CD14-positive monocyte (primary cell): ENCODE data around the gene AGFG1. TPM values are rescaled to one million over a fixed set of nuclear protein-coding genes. Genes with fewer than 3 reads are reported as not detected.

Experiments
- DNase-seq, 3 donors: peaks; one replicate each; pipeline ENCODE4 v3.0.0-alpha.2; 2011 to 2022
- H2AFZ ChIP-seq: 2 replicates; pipeline ENCODE4 v1.6.0; 2012; ENCODE audit warnings: mild to moderate bottlenecking, low read depth, low read length, inconsistent platforms; ENCODE audit not compliant: insufficient read depth, poor library complexity, severe bottlenecking
- H3K27ac ChIP-seq, 2 donors: 1 replicate in 1 of 2; 2 replicates in 1 of 2; pipeline ENCODE4 v1.5.1; 2012 to 2013; ENCODE audit warnings: low read length in 2 of 2, control low read depth in 1 of 2, inconsistent platforms in 1 of 2, low read depth in 1 of 2, mild to moderate bottlenecking in 1 of 2
- H3K27me3 ChIP-seq, 2 donors: one replicate each; pipeline versions ENCODE4 v1.6.0 to v1.6.1; 2011 to 2013; ENCODE audit warnings: low read length in 2 of 2; ENCODE audit not compliant: control insufficient read depth in 2 of 2, insufficient read depth in 2 of 2
- H3K36me3 ChIP-seq, 2 donors: replicated peaks in 1 of 2; 1 replicate in 1 of 2; 2 replicates in 1 of 2; pipeline versions ENCODE4 v1.5.1 to v1.6.1; 2012 to 2013; ENCODE audit warnings: low read length in 2 of 2, control low read depth in 1 of 2, inconsistent platforms in 1 of 2, mild to moderate bottlenecking in 1 of 2; ENCODE audit not compliant: insufficient read depth in 2 of 2, control insufficient read depth in 1 of 2
- H3K4me1 ChIP-seq, 2 donors: 1 replicate in 1 of 2; 2 replicates in 1 of 2; pipeline versions ENCODE4 v1.5.1 to v1.6.1; 2012 to 2013; ENCODE audit warnings: low read length in 2 of 2, control low read depth in 1 of 2, inconsistent platforms in 1 of 2, mild to moderate bottlenecking in 1 of 2, moderate library complexity in 1 of 2; ENCODE audit not compliant: insufficient read depth in 2 of 2, control insufficient read depth in 1 of 2
- H3K4me2 ChIP-seq: replicated peaks from 2 replicates; pipeline ENCODE3; 2012; ENCODE audit warnings: low read length, moderate library complexity, mild to moderate bottlenecking; ENCODE audit not compliant: poor library complexity, severe bottlenecking; ENCODE audit errors: extremely low read depth
- H3K4me3 ChIP-seq, 3 experiments: fragments of 200-600 bp in 1 of 3; sonication (generic) in 1 of 3; replicated peaks in 1 of 3; 1 replicate in 2 of 3; 2 replicates in 1 of 3; pipeline ENCODE4 v1.5.1; 2011 to 2013; ENCODE audit warnings: low read length in 3 of 3, mild to moderate bottlenecking in 3 of 3, control low read depth in 2 of 3, low read depth in 2 of 3, inconsistent platforms in 1 of 3, moderate library complexity in 1 of 3
- H3K79me2 ChIP-seq: 2 replicates; pipeline ENCODE4 v1.6.0; 2012; ENCODE audit warnings: mild to moderate bottlenecking, control low read depth, inconsistent platforms, low read length, moderate library complexity; ENCODE audit not compliant: insufficient read depth
- H3K9ac ChIP-seq: 2 replicates; pipeline ENCODE4 v1.6.0; 2017; ENCODE audit warnings: low read length, mild to moderate bottlenecking; ENCODE audit not compliant: insufficient read depth, poor library complexity, severe bottlenecking
- H3K9me3 ChIP-seq, 2 donors: replicated peaks in 1 of 2; 1 replicate in 1 of 2; 2 replicates in 1 of 2; pipeline versions ENCODE4 v1.5.1 to v1.6.1; 2012 to 2013; ENCODE audit warnings: low read length in 2 of 2, control low read depth in 1 of 2; ENCODE audit not compliant: control insufficient read depth in 1 of 2, insufficient read depth in 1 of 2
- H4K20me1 ChIP-seq: 2 replicates; pipeline ENCODE4 v1.6.0; 2012; ENCODE audit warnings: mild to moderate bottlenecking, low read length, control low read depth, moderate library complexity; ENCODE audit not compliant: insufficient read depth
- H3K27ac Mint-ChIP-seq, 7 donors: one replicate each; pipeline ENCODE4 v1.8.0; 2020; ENCODE audit warnings: mild to moderate bottlenecking in 7 of 7, mixed read lengths in 7 of 7, moderate library complexity in 6 of 7, inconsistent platforms in 2 of 7
- H3K27me3 Mint-ChIP-seq, 3 donors: one replicate each; pipeline ENCODE4 v1.8.0; 2021 to 2022; ENCODE audit warnings: low read depth in 3 of 3, mild to moderate bottlenecking in 3 of 3, mixed read lengths in 3 of 3, moderate library complexity in 3 of 3, inconsistent platforms in 1 of 3
- H3K36me3 Mint-ChIP-seq, 2 donors: one replicate each; pipeline ENCODE4 v1.8.0; 2020; ENCODE audit warnings: mixed read lengths in 2 of 2, inconsistent platforms in 1 of 2, mild to moderate bottlenecking in 1 of 2
- H3K4me1 Mint-ChIP-seq: one replicate; pipeline ENCODE4 v1.8.0; 2020; ENCODE audit warnings: mild to moderate bottlenecking, mixed read lengths
- H3K4me3 Mint-ChIP-seq, 2 donors: one replicate each; pipeline ENCODE4 v1.8.0; 2020; ENCODE audit warnings: mild to moderate bottlenecking in 2 of 2, mixed read lengths in 2 of 2, moderate library complexity in 1 of 2
- H3K9me3 Mint-ChIP-seq, 7 donors: one replicate each; pipeline ENCODE4 v1.8.0; 2020 to 2022; ENCODE audit warnings: mixed read lengths in 7 of 7, mild to moderate bottlenecking in 6 of 7, moderate library complexity in 6 of 7, inconsistent platforms in 2 of 7
- WGBS: methylation state at CpG from one replicate; pipeline ENCODE4 v1.1.5; 2013; ENCODE audit warnings: missing lambda C conversion rate; ENCODE audit not compliant: insufficient coverage; 5-methylcytosine and 5-hydroxymethylcytosine counted together
- intact Hi-C, 2 donors: fragments of 100-400 bp; cut with micrococcal nuclease; formaldehyde crosslinking; loops; one replicate each; pipeline versions ENCODE4 v1.15.0 to v1.15.1; 2023
- polyA plus RNA-seq, 3 donors: library from polyadenylated mRNA; depleted of rRNA in 1 of 3; unstranded in 2 of 3; stranded (reverse) in 1 of 3; fragments of 300-500 nt in 2 of 3; fragments of >200 nt in 1 of 3; fragmentation: Illumina TruSeq in 2 of 3; gene quantifications; 1 replicate in 2 of 3; 2 replicates in 1 of 3; pipeline ENCODE4 v1.2.3, GENCODE V29; 2012 to 2021
- TF ChIP-seq, protein P1 (sequence below): fragments of 200-600 bp; IDR thresholded peaks from one replicate; pipeline ENCODE4 v1.8.0; 2022; ENCODE audit warnings: antibody characterized with exemption, mild to moderate bottlenecking

Gene AGFG1
- polyA plus RNA-seq, 3 donors, result 17.3 to 76.1 (median 56.9) TPM

- Histone ChIP-seq H3K4me2 (no peak overlapping the region), H3K27ac (no peak overlapping the region), H3K27me3 (no peaks in the 10 kb centered on the region), H2AFZ (no peak overlapping the region), H3K9me3 (no peaks in the 10 kb centered on the region), H3K79me2 (no peaks in the 10 kb centered on the region), H4K20me1 (peaks cover 18% of the 10 kb centered on the region), H3K36me3 (peaks cover 11 to 69% of the 10 kb centered on the region in 2 donors), H3K9ac (no peak overlapping the region), H3K4me1 (no peaks in the 10 kb centered on the region), H3K4me3 (no peak overlapping the region)
- Mint-ChIP-seq H3K4me1 (no peaks in the 10 kb centered on the region), H3K36me3 (peaks cover 43 to 55% of the 10 kb centered on the region in 2 donors), H3K4me3 (no peak overlapping the region), H3K27me3 (no peaks in the 10 kb centered on the region), H3K27ac (no peak overlapping the region), H3K9me3 (no peaks in the 10 kb centered on the region)
- intact Hi-C loops, result no loop called here
- TF ChIP-seq, protein P1, sequence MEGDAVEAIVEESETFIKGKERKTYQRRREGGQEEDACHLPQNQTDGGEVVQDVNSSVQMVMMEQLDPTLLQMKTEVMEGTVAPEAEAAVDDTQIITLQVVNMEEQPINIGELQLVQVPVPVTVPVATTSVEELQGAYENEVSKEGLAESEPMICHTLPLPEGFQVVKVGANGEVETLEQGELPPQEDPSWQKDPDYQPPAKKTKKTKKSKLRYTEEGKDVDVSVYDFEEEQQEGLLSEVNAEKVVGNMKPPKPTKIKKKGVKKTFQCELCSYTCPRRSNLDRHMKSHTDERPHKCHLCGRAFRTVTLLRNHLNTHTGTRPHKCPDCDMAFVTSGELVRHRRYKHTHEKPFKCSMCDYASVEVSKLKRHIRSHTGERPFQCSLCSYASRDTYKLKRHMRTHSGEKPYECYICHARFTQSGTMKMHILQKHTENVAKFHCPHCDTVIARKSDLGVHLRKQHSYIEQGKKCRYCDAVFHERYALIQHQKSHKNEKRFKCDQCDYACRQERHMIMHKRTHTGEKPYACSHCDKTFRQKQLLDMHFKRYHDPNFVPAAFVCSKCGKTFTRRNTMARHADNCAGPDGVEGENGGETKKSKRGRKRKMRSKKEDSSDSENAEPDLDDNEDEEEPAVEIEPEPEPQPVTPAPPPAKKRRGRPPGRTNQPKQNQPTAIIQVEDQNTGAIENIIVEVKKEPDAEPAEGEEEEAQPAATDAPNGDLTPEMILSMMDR, result no peak
- DNase-seq, result no peak
These were observed 90.6 kb downstream of the AGFG1 start for GRCh38 chr2:227562581-227562980.

GRCh38 chr2:227565080-227565479 is 93.1 kb downstream of the AGFG1 start:
- intact Hi-C loops, result no loop called here

More at GRCh38 chr2:227565080-227565479, 93.1 kb downstream of the AGFG1 start:
- H3K9me3 ChIP-seq, result no peaks in the 10 kb centered on the region
- H3K36me3 Mint-ChIP-seq, result peaks cover 28 to 39% of the 10 kb centered on the region in 2 donors
- H3K4me1 Mint-ChIP-seq, result no peaks in the 10 kb centered on the region
- no peak overlapping the region for H3K4me3 Mint-ChIP-seq
- peak overlapping the region in 2 of 7 donors; percentile 3 to 7 for H3K27ac Mint-ChIP-seq
- no peaks in the 10 kb centered on the region for H3K4me1 ChIP-seq
- H4K20me1 ChIP-seq, result peaks cover 24% of the 10 kb centered on the region
- H3K27me3 Mint-ChIP-seq, result no peaks in the 10 kb centered on the region
- no peaks in the 10 kb centered on the region for H3K79me2 ChIP-seq
- H2AFZ ChIP-seq, result no peak overlapping the region
- H3K4me2 ChIP-seq, result no peak overlapping the region
- H3K36me3 ChIP-seq, result peaks cover 2 to 46% of the 10 kb centered on the region in 2 donors
- no peaks in the 10 kb centered on the region for H3K27me3 ChIP-seq
- TF ChIP-seq, protein P1, result no peak
- H3K9ac ChIP-seq, result no peak overlapping the region
- no peak for DNase-seq
- 100% methylated on average over 1 of the region's 1 CpG for WGBS
- no peak overlapping the region for H3K4me3 ChIP-seq
- no peak overlapping the region for H3K27ac ChIP-seq
- H3K9me3 Mint-ChIP-seq, result no peaks in the 10 kb centered on the region
